BE2C (cell line): ENCODE results near the gene OR7A5.
"Not testable (repeated sequence)": the region's sequence is repeated elsewhere in the genome, so short reads cannot be mapped to it uniquely, and the experiment has no call there.

Experiments used
- DNase-seq: peaks from one replicate; pipeline ENCODE4 v3.0.0-alpha.2; 2020
- H3K27me3 ChIP-seq: fragments of 250-450 bp; sonication (Bioruptor Pico); 2 replicates; pipeline ENCODE4 v1.5.1; 2020; ENCODE audit warnings: mild to moderate bottlenecking
- H3K36me3 ChIP-seq: fragments of 250-450 bp; sonication (Bioruptor Pico); 2 replicates; pipeline ENCODE4 v1.5.1; 2020; ENCODE audit warnings: mild to moderate bottlenecking
- H3K4me1 ChIP-seq: fragments of 250-450 bp; sonication (Bioruptor Pico); 2 replicates; pipeline ENCODE4 v1.5.1; 2020
- H3K4me3 ChIP-seq: 2 replicates; pipeline ENCODE4 v1.5.1; 2011; ENCODE audit warnings: low read depth, low read length
- H3K9me3 ChIP-seq: fragments of 250-450 bp; sonication (Bioruptor Pico); 2 replicates; pipeline ENCODE4 v1.5.1; 2020
- TF ChIP-seq, protein P1 (sequence below): IDR thresholded peaks from 2 replicates; pipeline ENCODE4 v1.5.1; 2012; ENCODE audit warnings: mild to moderate bottlenecking, low read depth, low read length

The OR7A5 gene

DNA sequence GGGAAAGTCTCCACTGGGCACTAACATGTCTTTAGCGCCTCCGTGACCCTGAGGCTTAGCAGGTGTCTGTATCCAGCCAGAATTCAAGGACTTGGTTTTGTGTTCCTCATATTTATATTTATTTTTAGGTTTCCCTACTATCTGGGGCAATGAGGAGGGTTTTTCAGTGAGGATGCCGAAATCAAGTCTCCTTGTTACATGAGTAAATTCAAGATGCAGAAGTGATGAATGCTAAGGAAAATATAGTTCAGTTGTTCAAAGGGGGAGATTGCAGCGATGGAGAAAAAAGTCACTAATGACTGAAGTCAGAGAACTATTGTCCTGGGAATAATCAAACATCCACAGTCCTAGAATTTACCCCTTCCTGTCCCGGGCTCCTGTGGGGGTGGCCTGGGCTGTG is 55.8 kb downstream of the OR7A5 start:
- H3K9me3 ChIP-seq, result no peaks in the 10 kb centered on the region
- TF ChIP-seq, protein P1, sequence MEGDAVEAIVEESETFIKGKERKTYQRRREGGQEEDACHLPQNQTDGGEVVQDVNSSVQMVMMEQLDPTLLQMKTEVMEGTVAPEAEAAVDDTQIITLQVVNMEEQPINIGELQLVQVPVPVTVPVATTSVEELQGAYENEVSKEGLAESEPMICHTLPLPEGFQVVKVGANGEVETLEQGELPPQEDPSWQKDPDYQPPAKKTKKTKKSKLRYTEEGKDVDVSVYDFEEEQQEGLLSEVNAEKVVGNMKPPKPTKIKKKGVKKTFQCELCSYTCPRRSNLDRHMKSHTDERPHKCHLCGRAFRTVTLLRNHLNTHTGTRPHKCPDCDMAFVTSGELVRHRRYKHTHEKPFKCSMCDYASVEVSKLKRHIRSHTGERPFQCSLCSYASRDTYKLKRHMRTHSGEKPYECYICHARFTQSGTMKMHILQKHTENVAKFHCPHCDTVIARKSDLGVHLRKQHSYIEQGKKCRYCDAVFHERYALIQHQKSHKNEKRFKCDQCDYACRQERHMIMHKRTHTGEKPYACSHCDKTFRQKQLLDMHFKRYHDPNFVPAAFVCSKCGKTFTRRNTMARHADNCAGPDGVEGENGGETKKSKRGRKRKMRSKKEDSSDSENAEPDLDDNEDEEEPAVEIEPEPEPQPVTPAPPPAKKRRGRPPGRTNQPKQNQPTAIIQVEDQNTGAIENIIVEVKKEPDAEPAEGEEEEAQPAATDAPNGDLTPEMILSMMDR, result no peak
- no peak for DNase-seq
- no peaks in the 10 kb centered on the region for H3K27me3 ChIP-seq
- no peaks in the 10 kb centered on the region for H3K36me3 ChIP-seq
- no peaks in the 10 kb centered on the region for H3K4me1 ChIP-seq
- no peak overlapping the region for H3K4me3 ChIP-seq

DNA sequence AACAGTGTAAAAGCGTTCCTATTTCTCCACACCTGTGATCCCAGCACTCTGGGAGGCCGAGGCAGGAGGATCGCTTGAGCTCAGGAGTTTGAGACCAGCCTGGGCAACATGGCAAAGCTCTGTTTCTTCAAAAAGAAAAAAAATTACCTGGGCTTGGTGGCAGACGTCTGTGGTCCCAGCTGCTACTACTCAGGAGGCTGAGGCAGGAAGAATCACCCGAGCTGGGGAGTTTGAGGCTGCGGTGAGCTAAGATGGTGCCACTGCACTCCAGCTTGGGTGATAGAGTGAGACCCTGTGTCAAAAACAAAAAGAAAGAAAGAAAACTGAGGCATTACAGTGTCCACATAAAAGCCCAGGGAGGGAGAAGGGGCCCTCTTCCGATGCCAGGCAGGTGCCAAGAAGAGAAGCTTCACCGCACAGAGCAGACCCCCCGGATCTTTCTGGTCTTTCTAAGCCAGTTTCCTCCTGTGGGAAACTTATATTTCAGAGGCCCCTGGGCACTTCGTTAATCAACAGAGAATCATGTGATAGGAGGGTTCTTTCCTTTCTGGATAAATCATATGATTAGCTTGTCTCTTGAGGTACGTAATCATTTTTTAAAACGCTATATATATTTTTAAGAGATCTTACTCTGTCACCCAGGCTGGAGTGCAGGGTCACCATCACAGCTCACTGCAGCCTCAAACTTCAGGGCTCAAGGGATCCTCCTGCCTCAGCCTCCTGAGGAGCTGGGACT is 56.7 kb downstream of the OR7A5 start, which contains the start of gene ADGRE2:
Gene ADGRE2 (minus strand): TSS at position 451 of the 736 bp plus-strand sequence. CDS start 1,804 bp downstream, outside the sequence.
- not testable (repeated sequence) for H3K36me3 ChIP-seq, H3K27me3 ChIP-seq, H3K4me3 ChIP-seq, H3K4me1 ChIP-seq, DNase-seq, H3K9me3 ChIP-seq

DNA sequence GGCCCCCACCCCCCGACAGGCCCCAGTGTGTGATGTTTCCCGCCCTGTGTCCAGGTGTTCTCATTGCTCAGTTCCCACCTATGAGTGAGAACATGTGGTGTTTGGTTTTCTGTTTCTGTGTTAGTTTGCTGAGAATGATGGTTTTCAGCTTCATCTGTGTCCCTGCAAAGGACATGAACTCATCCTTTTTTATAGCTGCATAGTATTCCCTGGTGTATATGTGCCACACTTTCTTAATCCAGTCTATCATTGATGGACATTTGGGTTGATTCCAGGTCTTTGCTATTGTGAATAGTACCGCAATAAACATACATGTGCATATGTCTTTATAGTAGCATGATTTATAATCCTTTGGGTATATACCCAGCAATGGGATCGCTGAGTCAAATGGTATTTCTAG is 57.3 kb downstream of the OR7A5 start:
- H3K4me1 ChIP-seq, H3K9me3 ChIP-seq, H3K27me3 ChIP-seq, H3K4me3 ChIP-seq, DNase-seq, H3K36me3 ChIP-seq: not testable (repeated sequence)
